NCI-H2196 (cell line): ENCODE results near the gene CDH22.
A peak's percentile ranks its signal among the peaks of the same experiment; 100 is the strongest.

Experiments
- DNase-seq: peaks from one replicate; lab custom pipeline; 2025; ENCODE audit not compliant: unreplicated experiment; lab: John Stamatoyannopoulos, UW

Gene CDH22

GRCh38 chr20:46324960-46325703 lies 16.8 kb upstream of the CDH22 start:
- DNase-seq, result peak; percentile 23

GRCh38 chr20:46324379-46324778 lies 16.1 kb upstream of the CDH22 start:
- no peak for DNase-seq

DNA sequence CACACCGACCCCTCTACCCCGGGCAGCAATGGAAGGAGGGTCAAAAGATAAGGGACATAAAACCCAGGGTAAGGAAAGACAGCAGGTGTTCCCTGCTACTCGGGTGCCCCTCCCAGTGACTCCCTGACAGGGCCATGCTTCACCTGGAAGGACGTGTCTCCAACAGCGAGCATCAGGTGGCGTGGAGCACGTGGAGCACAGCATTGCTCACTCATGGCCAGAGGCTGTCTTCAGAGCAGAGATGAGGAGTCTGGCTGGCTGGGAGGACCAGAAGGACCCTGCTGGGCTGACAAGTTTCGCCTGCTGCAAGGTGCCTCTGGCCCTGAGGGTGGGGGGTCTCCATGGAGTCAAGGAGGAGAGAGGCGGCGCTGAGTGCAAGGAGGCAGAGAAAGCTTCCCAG lies 15.3 kb upstream of the CDH22 start:
- no peak for DNase-seq

DNA sequence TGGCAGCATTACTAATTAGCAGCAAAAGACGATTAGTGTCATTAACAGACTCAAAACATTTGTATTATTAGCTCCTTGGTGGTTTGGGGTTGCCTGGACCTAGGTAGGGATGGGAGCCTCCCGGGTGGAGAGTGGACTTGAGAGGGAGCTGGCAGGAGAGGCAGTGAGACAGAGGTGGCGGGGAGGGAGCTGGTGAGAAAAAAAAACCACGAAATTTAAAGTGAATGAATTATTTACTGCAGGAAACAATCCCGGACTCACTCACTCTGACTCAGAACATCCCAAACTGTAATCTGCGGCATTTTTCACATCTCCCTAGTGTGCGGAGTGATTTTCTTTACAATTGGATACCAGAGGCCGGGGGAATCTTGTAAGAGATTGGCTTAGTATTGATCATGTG lies 14.3 kb upstream of the CDH22 start:
- no peak for DNase-seq

GRCh38 chr20:46317685-46318177 lies 9.4 kb upstream of the CDH22 start:
- DNase-seq, result peak; percentile 66

GRCh38 chr20:46316984-46317684 lies 8.8 kb upstream of the CDH22 start:
- no peak for DNase-seq

DNA sequence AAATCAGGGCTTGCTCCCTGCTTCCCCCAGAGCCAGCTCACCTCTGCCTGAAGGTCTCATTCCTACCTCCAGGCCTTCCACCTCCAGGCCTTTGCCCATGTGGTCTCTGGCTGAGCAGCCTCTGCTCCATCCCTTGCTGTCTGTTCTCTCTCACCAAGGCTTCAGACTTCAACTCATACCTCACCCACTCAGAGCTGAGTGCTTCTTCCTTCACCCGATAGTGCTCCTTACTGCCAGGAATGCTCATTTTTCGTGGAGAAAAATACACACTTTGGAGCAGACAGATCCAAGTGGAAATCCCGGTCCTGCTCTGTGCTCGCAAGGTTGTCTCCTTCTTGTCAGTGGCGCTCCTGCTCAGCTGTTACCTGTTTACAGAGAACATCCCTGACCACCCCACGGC lies 7.0 kb upstream of the CDH22 start:
- no peak for DNase-seq

GRCh38 chr20:46312945-46313861 lies 4.9 kb upstream of the CDH22 start:
- DNase-seq, result no peak

- DNase-seq, result no peak
Observed at GRCh38 chr20:46312075-46312944, 4.0 kb upstream of the CDH22 start.

DNA sequence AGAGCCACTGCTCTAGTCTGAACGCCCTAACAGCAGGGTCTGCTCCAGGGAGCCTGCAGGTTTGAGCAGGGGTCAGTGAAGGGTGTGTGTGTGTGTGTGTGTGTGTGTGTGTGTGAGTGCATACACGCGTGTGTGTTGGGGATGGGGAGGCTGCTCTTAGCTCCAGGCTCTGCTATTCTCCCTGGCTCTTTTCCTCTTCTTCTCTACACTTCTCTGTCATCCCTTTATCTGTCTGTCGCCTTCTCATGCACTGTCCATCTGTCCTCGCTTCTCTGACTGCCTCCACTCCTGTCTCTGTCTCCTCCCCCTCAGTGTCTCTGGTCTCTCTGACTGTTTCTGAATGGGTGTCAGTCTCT lies 3.4 kb upstream of the CDH22 start:
- no peak for DNase-seq

DNA sequence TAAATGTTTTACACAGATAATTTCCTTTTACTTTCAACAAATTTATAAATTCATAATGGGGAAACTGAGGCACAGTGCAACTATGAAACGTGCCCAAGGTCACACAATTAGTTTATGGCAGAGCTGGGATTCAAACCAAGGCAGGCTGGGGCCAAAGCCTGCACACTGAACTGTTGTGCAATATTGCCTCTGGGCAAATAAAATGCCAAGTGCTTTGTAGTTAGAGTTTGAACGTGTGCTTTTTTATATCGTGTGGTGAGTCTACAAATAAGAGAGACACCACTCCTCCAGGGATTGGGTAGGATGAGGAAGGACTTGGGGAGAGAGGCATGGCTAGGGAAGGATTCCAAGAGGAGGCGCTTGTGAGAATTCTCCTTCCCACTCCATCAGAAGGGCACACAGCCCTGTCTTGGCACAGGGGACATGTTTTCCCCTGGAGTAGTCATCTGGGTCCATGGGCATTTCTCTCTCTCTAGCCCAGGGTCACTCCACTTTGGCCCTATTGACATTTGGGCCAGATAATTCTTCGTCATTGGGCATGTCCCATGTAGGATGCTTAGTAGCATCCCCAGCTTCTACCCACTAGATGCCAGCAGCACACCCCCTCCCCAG lies 2.8 kb upstream of the CDH22 start:
- DNase-seq, result peak; percentile 43

DNA sequence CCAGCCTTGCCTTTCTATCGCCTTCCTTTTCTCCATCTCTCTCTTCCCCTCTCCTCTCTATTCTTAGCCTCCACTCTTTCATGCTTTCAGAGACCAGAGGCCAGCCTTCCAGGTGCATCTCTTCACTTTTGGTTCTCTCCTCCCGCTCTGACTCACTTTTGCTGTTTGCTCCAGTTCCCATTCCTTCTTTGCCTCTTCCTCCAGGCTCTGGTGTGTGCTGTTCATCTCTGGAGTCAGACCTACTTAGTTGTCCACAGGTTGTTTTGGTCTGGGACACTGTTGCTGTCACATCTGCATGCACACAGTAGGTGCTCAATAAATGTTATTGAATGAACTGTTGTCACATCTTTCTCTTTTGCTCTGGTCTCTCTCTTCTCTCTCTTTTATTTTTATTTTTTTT lies 1.6 kb upstream of the CDH22 start:
- DNase-seq, result no peak

DNA sequence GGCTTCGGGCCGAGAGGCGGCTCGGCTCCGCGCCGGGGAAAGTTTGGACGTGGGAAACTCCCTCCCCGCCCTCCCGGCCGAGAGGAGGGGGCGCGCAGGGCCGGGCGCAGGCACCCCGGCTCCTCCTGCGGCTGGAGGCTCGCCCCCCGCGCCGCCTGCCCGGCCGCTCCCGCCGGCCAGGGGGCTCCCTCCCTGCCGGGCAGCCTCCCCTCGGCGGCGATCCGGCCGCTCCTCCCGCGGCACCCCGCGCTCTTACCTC lies 370 bp downstream of the CDH22 start:
- DNase-seq, result no peak

- peak; percentile 76 for DNase-seq
Observed at GRCh38 chr20:46307139-46307998, 929 bp downstream of the CDH22 start.

DNA sequence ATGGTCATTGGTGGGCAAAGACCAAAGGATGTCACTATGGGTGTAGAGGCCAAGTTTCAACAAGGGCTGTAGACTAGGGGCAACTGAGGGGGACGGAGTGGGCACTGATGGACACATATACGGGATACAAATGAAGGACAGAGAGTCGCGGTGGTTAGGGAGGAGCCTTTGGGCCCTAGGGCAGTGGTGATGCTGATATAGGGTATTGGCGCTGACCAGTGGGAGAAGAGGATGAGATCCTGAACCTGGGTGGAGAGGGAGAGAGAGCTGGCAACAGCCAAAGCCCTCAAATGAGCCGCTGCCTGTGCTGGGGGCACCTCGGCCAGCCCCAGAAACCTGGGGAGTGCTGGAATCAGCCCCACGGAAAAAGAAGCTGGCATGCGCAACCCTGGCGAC lies 1.6 kb downstream of the CDH22 start:
- no peak for DNase-seq

- no peak for DNase-seq
Observed at GRCh38 chr20:46305973-46306360, 2.3 kb downstream of the CDH22 start.

GRCh38 chr20:46305331-46305972 lies 2.8 kb downstream of the CDH22 start:
- no peak for DNase-seq

DNA sequence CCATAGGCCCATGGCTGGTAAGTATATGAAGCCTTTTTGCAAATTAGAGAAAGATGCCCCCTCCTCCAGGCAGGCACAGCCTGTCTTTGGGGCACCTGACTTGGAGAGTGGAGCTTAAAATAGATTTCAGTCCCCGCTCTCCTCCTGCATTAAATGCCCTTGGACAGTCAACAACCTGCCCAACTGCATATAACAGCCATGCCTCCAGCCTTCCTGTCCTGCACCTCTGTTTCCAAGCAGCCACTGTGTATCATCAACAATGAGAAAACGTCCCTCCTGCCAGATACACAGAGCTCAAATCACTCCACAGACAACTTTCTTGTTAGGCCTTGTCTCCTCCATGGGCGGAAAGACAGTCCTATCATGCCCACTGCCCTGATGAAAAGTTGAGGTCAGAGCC lies 3.4 kb downstream of the CDH22 start:
- DNase-seq, result no peak

- DNase-seq, result no peak
Observed at GRCh38 chr20:46304361-46304760, 3.9 kb downstream of the CDH22 start.
